PFSK-1 (cell line): Measurements from ENCODE around the gene SLC1A2.

Experiments
- FOXP2 ChIP-seq: optimal IDR thresholded peaks from 2 replicates; pipeline ENCODE3; 2011; ENCODE audit warnings: borderline replicate concordance, control low read depth, inconsistent platforms; ENCODE audit not compliant: insufficient read depth; ENCODE audit errors: extremely low read length, extremely low read depth
- POLR2AphosphoS5 ChIP-seq: IDR thresholded peaks from 2 replicates; pipeline ENCODE4 v1.6.1; 2012; ENCODE audit warnings: low read depth, mild to moderate bottlenecking, control low read depth, low read length, moderate library complexity
- REST ChIP-seq, 2 experiments: IDR thresholded peaks; 2 replicates each; pipeline versions ENCODE4 v1.6.1 to v1.8.0; 2011 to 2012; ENCODE audit warnings: low read depth in 2 of 2, low read length in 2 of 2, control low read depth in 1 of 2, inconsistent platforms in 1 of 2, mild to moderate bottlenecking in 1 of 2, moderate library complexity in 1 of 2; ENCODE audit not compliant: insufficient read depth in 1 of 2
- SIN3A ChIP-seq: IDR thresholded peaks from 2 replicates; pipeline ENCODE4 v1.6.1; 2012; ENCODE audit warnings: mild to moderate bottlenecking, low read length, moderate library complexity, borderline replicate concordance; ENCODE audit not compliant: insufficient read depth
- TAF1 ChIP-seq: IDR thresholded peaks from 2 replicates; pipeline ENCODE4 v1.6.1; 2012; ENCODE audit warnings: low read length, control low read depth, borderline replicate concordance; ENCODE audit not compliant: insufficient read depth

SLC1A2 gene

GRCh38 chr11:35365961-35366360, 53.4 kb downstream of the SLC1A2 start:
- TF ChIP-seq POLR2AphosphoS5 (no peak), SIN3A (no peak), REST (IDR thresholded peaks at IDR 0.05; ENCODE audit: insufficient read depth in 1 of 2, low read depth in 2 of 2, low read length in 2 of 2) (no peak), TAF1 (no peak), FOXP2 (no peak)

GRCh38 chr11:35365395-35365794, 54.0 kb downstream of the SLC1A2 start:
- no peak for TF ChIP-seq FOXP2
- TF ChIP-seq REST (IDR thresholded peaks at IDR 0.05; ENCODE audit: insufficient read depth in 1 of 2, low read depth in 2 of 2, low read length in 2 of 2), result no peak
- TF ChIP-seq POLR2AphosphoS5, result no peak
- no peak for TF ChIP-seq TAF1
- TF ChIP-seq SIN3A, result no peak

GRCh38 chr11:35363854-35364780, 55.2 kb downstream of the SLC1A2 start:
- no peak for TF ChIP-seq FOXP2
- TF ChIP-seq TAF1, result no peak
- no peak for TF ChIP-seq SIN3A
- no peak for TF ChIP-seq REST (IDR thresholded peaks at IDR 0.05; ENCODE audit: insufficient read depth in 1 of 2, low read depth in 2 of 2, low read length in 2 of 2)
- TF ChIP-seq POLR2AphosphoS5, result no peak

- TF ChIP-seq TAF1, result no peak
- TF ChIP-seq POLR2AphosphoS5, result no peak
- TF ChIP-seq REST (IDR thresholded peaks at IDR 0.05; ENCODE audit: insufficient read depth in 1 of 2, low read depth in 2 of 2, low read length in 2 of 2), result no peak
- no peak for TF ChIP-seq FOXP2
- no peak for TF ChIP-seq SIN3A
Observed at GRCh38 chr11:35363246-35363801, 56.0 kb downstream of the SLC1A2 start.
